Caco-2 (cell line): ENCODE measurements around the gene RCN2. TPM values are rescaled to one million over a fixed set of nuclear protein-coding genes. Genes with fewer than 3 reads are reported as not detected.

Source experiments
- BruUV-seq: library from RNA; stranded (reverse); fragments of 400-500 nt; replicated peaks from 2 replicates; lab custom pipeline; 2021; lab: Mats Ljungman, UMichigan
- CTCF ChIA-PET: fragments of 300-600 bp; sonication (Branson Sonifier 250); formaldehyde crosslinking; loops from one replicate; lab custom pipeline; 2022; ENCODE audit warnings: antibody characterized with exemption; lab: Charles Lee
- POLR2A ChIA-PET: fragments of 300-600 bp; sonication (Branson Sonifier 250); formaldehyde crosslinking; loops from one replicate; lab custom pipeline; 2022; ENCODE audit warnings: antibody characterized with exemption; lab: Charles Lee
- DNase-seq, 2 experiments: peaks; one replicate each; pipeline versions ENCODE4 v3.0.0 to v3.0.0-alpha.2; 2020 to 2022
- H3K27me3 ChIP-seq: replicated peaks from 2 replicates; pipeline ENCODE4 v1.6.0; 2011; ENCODE audit warnings: low read length; ENCODE audit not compliant: control insufficient read depth, insufficient read depth
- H3K36me3 ChIP-seq: 2 replicates; pipeline ENCODE4 v1.5.1; 2011; ENCODE audit warnings: low read length; ENCODE audit not compliant: control insufficient read depth, insufficient read depth
- H3K4me1 ChIP-seq: fragments of 250-450 bp; sonication (Bioruptor Pico); 2 replicates; pipeline ENCODE4 v1.5.1; 2020; ENCODE audit warnings: mild to moderate bottlenecking
- H3K4me3 ChIP-seq: 2 replicates; pipeline ENCODE4 v1.5.1; 2011; ENCODE audit warnings: low read depth, mild to moderate bottlenecking, control low read depth, low read length
- H3K9me3 ChIP-seq: fragments of 250-450 bp; sonication (Bioruptor Pico); 2 replicates; pipeline ENCODE4 v1.5.1; 2020; ENCODE audit warnings: mild to moderate bottlenecking, moderate library complexity
- H3K27ac Mint-ChIP-seq: one replicate; pipeline ENCODE4 v1.8.0; 2022; ENCODE audit warnings: mixed read lengths; ENCODE audit not compliant: unreplicated experiment
- H3K27me3 Mint-ChIP-seq: one replicate; pipeline ENCODE4 v1.8.0; 2022; ENCODE audit warnings: mixed read lengths; ENCODE audit not compliant: insufficient read depth, unreplicated experiment
- H3K36me3 Mint-ChIP-seq: one replicate; pipeline ENCODE4 v1.8.0; 2022; ENCODE audit warnings: mild to moderate bottlenecking, mixed read lengths; ENCODE audit not compliant: insufficient read depth, unreplicated experiment
- H3K4me1 Mint-ChIP-seq: one replicate; pipeline ENCODE4 v1.8.0; 2022; ENCODE audit warnings: low read depth, mixed read lengths; ENCODE audit not compliant: unreplicated experiment
- H3K4me3 Mint-ChIP-seq: one replicate; pipeline ENCODE4 v1.8.0; 2022; ENCODE audit warnings: mild to moderate bottlenecking, moderate library complexity, mixed read lengths; ENCODE audit not compliant: unreplicated experiment
- H3K9me3 Mint-ChIP-seq: one replicate; pipeline ENCODE4 v1.8.0; 2022; ENCODE audit warnings: mixed read lengths; ENCODE audit not compliant: unreplicated experiment
- intact Hi-C: fragments of 100-400 bp; cut with micrococcal nuclease; formaldehyde crosslinking; loops from one replicate; pipeline ENCODE4 v1.10.0; 2022; ENCODE audit not compliant: unreplicated experiment
- total RNA-seq: library from RNA; stranded (reverse); gene quantifications from 2 replicates; pipeline ENCODE4 v1.2.3, GENCODE V29; 2022
- TF ChIP-seq, protein P1 (sequence below), 2 experiments: fragments of 200-600 bp in 1 of 2; IDR thresholded peaks; 1 replicate in 1 of 2; 2 replicates in 1 of 2; pipeline versions ENCODE4 v1.5.1 to v1.8.0; 2011 to 2022; ENCODE audit warnings: antibody characterized with exemption in 1 of 2, control low read depth in 1 of 2, inconsistent platforms in 1 of 2, low read depth in 1 of 2, low read length in 1 of 2, mild to moderate bottlenecking in 1 of 2, moderate library complexity in 1 of 2; ENCODE audit not compliant: insufficient read depth in 1 of 2, severe bottlenecking in 1 of 2, unreplicated experiment in 1 of 2

RCN2 gene
- total RNA-seq, 1 experiment from 2014 or later, result 73.7 TPM

DNA sequence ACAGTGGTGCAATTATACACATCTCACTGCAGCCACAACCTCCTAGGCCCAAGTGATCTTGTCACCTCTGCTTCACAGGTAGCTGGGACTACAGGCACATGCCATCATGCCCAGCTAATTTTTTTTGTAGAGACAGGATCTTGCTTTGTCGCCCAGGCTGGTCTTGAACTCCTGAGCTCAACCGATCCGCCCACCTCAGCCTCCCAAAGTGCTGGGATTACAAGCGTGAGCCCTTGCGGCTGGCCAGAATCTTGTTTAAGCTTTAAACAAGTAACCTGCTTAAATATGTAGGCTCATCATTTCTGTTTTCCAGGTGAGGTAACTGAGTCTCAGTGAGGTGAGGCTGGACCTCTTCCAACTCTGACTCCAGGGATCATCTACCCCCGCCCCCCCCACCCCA is 55.7 kb downstream of the RCN2 start:
- Histone ChIP-seq H3K9me3 (no peaks in the 10 kb centered on the region), H3K27me3 (no peaks in the 10 kb centered on the region), H3K4me1 (no peaks in the 10 kb centered on the region), H3K4me3 (no peak overlapping the region), H3K36me3 (no peaks in the 10 kb centered on the region)
- Mint-ChIP-seq H3K36me3 (no peaks in the 10 kb centered on the region), H3K9me3 (no peaks in the 10 kb centered on the region), H3K4me3 (no peak overlapping the region), H3K27me3 (no peaks in the 10 kb centered on the region), H3K4me1 (no peaks in the 10 kb centered on the region), H3K27ac (no peak overlapping the region)
- intact Hi-C loops, result no loop called here
- no peak for DNase-seq
- TF ChIP-seq, protein P1, sequence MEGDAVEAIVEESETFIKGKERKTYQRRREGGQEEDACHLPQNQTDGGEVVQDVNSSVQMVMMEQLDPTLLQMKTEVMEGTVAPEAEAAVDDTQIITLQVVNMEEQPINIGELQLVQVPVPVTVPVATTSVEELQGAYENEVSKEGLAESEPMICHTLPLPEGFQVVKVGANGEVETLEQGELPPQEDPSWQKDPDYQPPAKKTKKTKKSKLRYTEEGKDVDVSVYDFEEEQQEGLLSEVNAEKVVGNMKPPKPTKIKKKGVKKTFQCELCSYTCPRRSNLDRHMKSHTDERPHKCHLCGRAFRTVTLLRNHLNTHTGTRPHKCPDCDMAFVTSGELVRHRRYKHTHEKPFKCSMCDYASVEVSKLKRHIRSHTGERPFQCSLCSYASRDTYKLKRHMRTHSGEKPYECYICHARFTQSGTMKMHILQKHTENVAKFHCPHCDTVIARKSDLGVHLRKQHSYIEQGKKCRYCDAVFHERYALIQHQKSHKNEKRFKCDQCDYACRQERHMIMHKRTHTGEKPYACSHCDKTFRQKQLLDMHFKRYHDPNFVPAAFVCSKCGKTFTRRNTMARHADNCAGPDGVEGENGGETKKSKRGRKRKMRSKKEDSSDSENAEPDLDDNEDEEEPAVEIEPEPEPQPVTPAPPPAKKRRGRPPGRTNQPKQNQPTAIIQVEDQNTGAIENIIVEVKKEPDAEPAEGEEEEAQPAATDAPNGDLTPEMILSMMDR (IDR thresholded peaks at IDR 0.05; ENCODE audit: insufficient read depth in 1 of 2, low read depth in 1 of 2, low read length in 1 of 2, severe bottlenecking in 1 of 2, unreplicated experiment in 1 of 2), result no peak
- CTCF ChIA-PET, result no interaction called here
- no TSS peak for BruUV-seq
- POLR2A ChIA-PET, result no interaction called here

DNA sequence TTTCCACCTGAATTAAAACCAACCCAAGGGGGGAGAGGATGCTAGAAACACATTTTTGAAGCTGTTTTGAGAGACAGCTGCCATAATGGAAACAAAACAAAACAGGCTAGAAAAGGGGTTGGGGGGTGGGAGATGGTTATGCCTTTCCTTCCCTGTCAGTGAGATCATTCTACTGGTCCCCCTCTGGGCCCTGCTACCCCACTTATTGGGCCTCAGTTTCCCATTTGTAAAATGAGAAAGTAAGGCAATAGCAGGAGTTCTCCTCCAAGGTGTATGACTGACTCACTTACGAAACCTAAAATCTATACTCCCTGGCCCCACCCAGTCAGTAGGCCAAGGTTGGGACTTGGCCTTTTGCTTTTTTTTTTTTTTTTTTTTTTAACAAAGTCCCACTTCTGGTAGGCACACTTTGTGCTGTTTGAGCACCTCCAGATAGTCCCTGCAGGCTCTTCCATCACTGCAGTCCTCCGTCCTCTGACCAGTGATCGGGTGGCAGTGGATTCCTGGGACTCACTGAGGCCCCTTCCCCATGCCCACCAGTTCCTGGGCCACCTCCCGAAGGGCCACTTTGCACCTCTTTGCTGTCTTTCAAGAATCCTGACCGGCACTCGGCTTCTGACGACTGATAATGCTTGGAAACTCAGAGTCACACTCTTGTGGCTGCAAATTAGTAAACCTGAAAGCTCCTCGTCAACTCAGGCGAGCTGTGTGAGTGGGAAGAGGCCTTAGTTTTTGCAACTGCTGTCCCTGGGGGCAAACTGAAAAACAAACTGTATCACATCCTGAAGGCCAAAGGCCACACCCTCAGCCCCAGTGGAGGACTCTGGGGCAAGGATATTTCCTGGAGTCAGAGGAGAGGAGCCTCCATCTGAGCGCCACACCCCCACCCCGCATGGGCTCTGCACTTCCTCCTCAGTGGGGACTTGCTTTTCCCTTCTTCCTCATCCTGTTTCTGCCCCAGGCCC is 56.6 kb downstream of the RCN2 start:
- Mint-ChIP-seq H3K27me3 (no peaks in the 10 kb centered on the region), H3K9me3 (no peaks in the 10 kb centered on the region), H3K4me1 (no peaks in the 10 kb centered on the region), H3K36me3 (no peaks in the 10 kb centered on the region), H3K4me3 (no peak overlapping the region), H3K27ac (no peak overlapping the region)
- DNase-seq, result no peak
- BruUV-seq, result no TSS peak
- TF ChIP-seq, protein P1 (IDR thresholded peaks at IDR 0.05; ENCODE audit: insufficient read depth in 1 of 2, low read depth in 1 of 2, low read length in 1 of 2, severe bottlenecking in 1 of 2, unreplicated experiment in 1 of 2), result no peak
- no peaks in the 10 kb centered on the region for H3K27me3 ChIP-seq
- CTCF ChIA-PET, result no interaction called here
- POLR2A ChIA-PET, result no interaction called here
- intact Hi-C loops, result no loop called here
- no peaks in the 10 kb centered on the region for H3K9me3 ChIP-seq
- H3K4me1 ChIP-seq, result no peaks in the 10 kb centered on the region
- no peaks in the 10 kb centered on the region for H3K36me3 ChIP-seq
- H3K4me3 ChIP-seq, result no peak overlapping the region

DNA sequence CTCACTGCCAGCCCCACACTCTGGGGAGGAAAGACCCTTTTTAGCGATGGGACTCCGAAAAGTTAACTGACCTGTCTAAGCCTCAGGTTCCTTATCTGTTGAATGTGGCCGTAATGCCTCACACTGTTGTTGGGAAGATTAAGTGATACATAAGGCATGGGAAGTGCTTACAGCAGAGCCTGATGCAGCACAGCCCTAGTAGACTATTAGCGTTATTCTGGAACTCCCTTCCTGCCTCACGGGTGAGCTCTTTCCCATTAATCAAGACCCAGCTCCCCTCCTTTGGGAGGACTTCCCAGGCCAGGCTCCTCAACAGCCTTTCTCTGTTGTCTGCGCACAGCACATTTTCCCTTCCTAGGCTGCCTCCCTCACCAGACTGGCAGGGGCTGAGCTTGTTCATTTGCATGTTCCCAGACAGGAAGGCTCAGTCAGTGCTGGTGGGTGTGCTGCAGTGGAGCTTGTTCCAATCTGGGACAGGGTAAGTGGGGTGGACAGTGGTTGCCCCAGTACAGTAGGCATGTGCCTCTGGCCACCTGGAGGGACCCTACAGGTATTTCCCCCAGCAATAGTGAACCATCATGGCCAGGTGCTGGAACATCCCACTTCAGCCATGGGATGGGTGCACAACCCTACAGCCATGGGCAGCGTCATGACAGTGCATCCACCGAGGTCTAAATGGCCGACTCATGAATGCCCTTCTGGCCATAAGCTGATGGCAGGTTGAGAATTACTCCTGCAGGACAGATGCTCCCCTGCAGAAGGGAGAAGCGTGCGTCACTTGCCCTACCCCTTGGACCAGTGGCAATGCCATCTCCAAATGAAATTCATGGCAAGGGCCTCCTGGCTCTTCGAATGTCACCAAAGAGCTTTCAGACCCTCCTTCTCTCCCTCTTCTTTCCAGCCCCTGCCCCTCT is 57.6 kb downstream of the RCN2 start:
- no TSS peak for BruUV-seq
- no peaks in the 10 kb centered on the region for H3K9me3 ChIP-seq
- no peaks in the 10 kb centered on the region for H3K4me1 Mint-ChIP-seq
- ChIA-PET POLR2A (no interaction called here), CTCF (no interaction called here)
- no peaks in the 10 kb centered on the region for H3K9me3 Mint-ChIP-seq
- H3K27me3 Mint-ChIP-seq, result no peaks in the 10 kb centered on the region
- H3K36me3 ChIP-seq, result no peaks in the 10 kb centered on the region
- H3K27ac Mint-ChIP-seq, result no peak overlapping the region
- no peak overlapping the region for H3K4me3 Mint-ChIP-seq
- no peak overlapping the region for H3K4me3 ChIP-seq
- intact Hi-C loops, result no loop called here
- DNase-seq, result no peak
- no peaks in the 10 kb centered on the region for H3K36me3 Mint-ChIP-seq
- TF ChIP-seq, protein P1 (IDR thresholded peaks at IDR 0.05; ENCODE audit: insufficient read depth in 1 of 2, low read depth in 1 of 2, low read length in 1 of 2, severe bottlenecking in 1 of 2, unreplicated experiment in 1 of 2), result no peak
- H3K4me1 ChIP-seq, result no peaks in the 10 kb centered on the region
- no peaks in the 10 kb centered on the region for H3K27me3 ChIP-seq
